Ascending aorta (tissue), 2 donors: ENCODE data around the gene TOP2A. TPM values are rescaled to one million over a fixed set of nuclear protein-coding genes. Genes with fewer than 3 reads are reported as not detected.
"Not testable (repeated sequence)": the region's sequence is repeated elsewhere in the genome, so short reads cannot be mapped to it uniquely, and the experiment has no call there.

ENCODE experiments used
- DNase-seq, 2 donors: peaks; one replicate each; pipeline ENCODE4 v3.0.0-alpha.2; 2019; ENCODE audit warnings: low spot score in 2 of 2
- H3K27ac ChIP-seq, 2 donors: fragments of 200-600 bp; sonication (generic); one replicate each; pipeline ENCODE4 v1.5.1; 2016 to 2017; ENCODE audit warnings: mild to moderate bottlenecking in 1 of 2
- H3K27me3 ChIP-seq: fragments of 200-600 bp; sonication (generic); one replicate; pipeline ENCODE4 v1.5.1; 2017
- H3K36me3 ChIP-seq, 2 donors: fragments of 200-600 bp; sonication (generic); one replicate each; pipeline ENCODE4 v1.5.1; 2016
- H3K4me1 ChIP-seq, 2 donors: fragments of 200-600 bp; sonication (generic); one replicate each; pipeline ENCODE4 v1.5.1; 2016 to 2017; ENCODE audit warnings: mild to moderate bottlenecking in 1 of 2
- H3K4me3 ChIP-seq, 2 donors: fragments of 200-600 bp; sonication (generic); one replicate each; pipeline ENCODE4 v1.5.1; 2016 to 2017; ENCODE audit warnings: mild to moderate bottlenecking in 1 of 2
- H3K9me3 ChIP-seq, 2 donors: fragments of 200-600 bp; sonication (generic); one replicate each; pipeline ENCODE4 v1.5.1; 2016
- intact Hi-C: fragments of 100-400 bp; cut with DNase I; formaldehyde crosslinking; loops from one replicate; pipeline ENCODE4 v1.15.1; 2023
- total RNA-seq: library from RNA; depleted of rRNA; stranded (reverse); fragments of >200 nt; gene quantifications from one replicate; pipeline ENCODE4 v1.1.0, GENCODE V29; 2016
- TF ChIP-seq, protein P1 (sequence below), 3 experiments: fragments of 200-600 bp in 2 of 3; fragments of 450-650 bp in 1 of 3; sonication (generic) in 2 of 3; IDR thresholded peaks; one replicate each; pipeline ENCODE4 v1.5.1; 2016 to 2019; ENCODE audit warnings: antibody characterized with exemption in 3 of 3, mild to moderate bottlenecking in 1 of 3, moderate library complexity in 1 of 3

TOP2A gene
- total RNA-seq, 1 donor from 2014 or later: 0.11 TPM

DNA sequence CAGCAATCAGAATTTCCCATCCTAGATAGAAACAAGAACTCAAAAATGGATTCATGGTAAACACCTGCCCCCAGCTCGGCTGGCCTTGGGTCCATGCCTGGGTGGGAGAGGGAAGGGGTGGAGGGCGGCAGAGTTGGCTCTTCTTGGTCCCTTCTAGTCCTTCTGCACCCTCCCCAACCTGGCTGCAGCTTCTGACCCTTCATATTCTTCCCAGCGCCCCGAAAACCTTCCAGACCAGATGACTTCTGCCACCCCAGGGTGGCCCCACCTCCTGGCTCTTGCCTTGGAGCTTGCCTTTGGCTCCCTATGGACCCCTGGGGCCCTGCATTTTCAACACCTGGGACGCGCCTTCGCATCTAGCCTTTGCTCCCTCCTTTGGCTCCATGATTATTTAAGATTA, 47.8 kb downstream of the TOP2A start:
- Histone ChIP-seq H3K27ac (no peak overlapping the region), H3K36me3 (no peaks in the 10 kb centered on the region), H3K4me3 (no peak overlapping the region), H3K9me3 (no peaks in the 10 kb centered on the region), H3K27me3 (no peaks in the 10 kb centered on the region), H3K4me1 (no peaks in the 10 kb centered on the region)
- TF ChIP-seq, protein P1, sequence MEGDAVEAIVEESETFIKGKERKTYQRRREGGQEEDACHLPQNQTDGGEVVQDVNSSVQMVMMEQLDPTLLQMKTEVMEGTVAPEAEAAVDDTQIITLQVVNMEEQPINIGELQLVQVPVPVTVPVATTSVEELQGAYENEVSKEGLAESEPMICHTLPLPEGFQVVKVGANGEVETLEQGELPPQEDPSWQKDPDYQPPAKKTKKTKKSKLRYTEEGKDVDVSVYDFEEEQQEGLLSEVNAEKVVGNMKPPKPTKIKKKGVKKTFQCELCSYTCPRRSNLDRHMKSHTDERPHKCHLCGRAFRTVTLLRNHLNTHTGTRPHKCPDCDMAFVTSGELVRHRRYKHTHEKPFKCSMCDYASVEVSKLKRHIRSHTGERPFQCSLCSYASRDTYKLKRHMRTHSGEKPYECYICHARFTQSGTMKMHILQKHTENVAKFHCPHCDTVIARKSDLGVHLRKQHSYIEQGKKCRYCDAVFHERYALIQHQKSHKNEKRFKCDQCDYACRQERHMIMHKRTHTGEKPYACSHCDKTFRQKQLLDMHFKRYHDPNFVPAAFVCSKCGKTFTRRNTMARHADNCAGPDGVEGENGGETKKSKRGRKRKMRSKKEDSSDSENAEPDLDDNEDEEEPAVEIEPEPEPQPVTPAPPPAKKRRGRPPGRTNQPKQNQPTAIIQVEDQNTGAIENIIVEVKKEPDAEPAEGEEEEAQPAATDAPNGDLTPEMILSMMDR (IDR thresholded peaks at IDR 0.05): no peak
- DNase-seq: no peak
- intact Hi-C loops: no loop called here

DNA sequence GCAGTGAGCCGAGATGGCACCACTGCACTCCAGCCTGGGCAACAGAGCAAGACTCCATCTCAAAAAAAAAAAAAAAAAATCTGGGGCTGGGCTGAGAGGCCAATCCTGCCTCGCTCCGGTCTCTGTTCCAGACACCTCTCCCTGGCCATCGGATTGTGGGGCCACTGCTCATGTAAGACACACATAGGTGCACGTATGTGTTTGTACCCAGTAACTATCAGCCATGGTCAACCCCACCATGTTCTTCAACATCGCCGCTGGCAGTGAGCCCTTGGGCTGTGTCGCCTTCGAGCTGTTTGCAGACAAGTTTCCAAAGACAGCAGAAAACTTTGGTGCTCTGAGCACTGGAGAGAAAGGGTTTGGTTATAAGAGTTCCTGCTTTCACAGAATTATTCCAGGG, 50.0 kb downstream of the TOP2A start:
- H3K4me1 ChIP-seq, intact Hi-C loops, H3K27ac ChIP-seq, DNase-seq, H3K27me3 ChIP-seq, H3K4me3 ChIP-seq, H3K9me3 ChIP-seq, H3K36me3 ChIP-seq: not testable (repeated sequence)

DNA sequence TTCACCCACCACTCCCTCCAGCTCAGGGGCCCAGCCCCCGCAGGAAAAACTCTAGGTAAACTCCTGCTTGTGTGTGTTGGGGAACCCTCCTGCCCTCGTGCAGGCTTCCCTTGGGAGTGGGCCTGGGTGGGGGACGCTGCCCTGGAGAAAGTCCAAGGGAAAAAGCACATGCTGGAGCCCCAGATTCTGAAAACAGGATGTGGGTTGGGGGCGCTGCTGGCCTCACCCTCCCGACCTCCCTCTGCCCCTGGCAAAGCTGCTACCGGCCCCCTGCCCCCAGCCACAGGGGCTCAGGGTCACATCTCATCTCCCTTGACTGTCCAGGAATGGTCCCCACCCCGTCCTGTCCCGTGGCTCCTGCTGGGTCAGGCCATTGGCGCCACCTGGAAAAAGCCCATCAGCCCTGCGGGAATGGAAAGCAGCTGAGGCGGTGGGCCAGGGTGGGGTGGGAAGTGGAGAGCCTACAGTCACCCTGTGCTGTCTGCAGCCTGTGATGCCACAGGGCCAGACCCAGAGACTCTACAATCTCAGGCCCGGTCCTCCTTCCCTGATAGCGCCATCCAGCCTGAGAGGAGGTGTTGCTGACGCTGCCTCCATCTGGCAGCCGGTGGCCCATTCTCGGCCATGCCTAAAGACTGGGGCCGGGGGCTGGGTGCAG, 50.7 kb downstream of the TOP2A start:
- Histone ChIP-seq H3K27ac (no peak overlapping the region), H3K27me3 (no peaks in the 10 kb centered on the region), H3K9me3 (no peaks in the 10 kb centered on the region), H3K4me1 (peaks cover 0 to 4% of the 10 kb centered on the region in 2 donors), H3K36me3 (no peaks in the 10 kb centered on the region), H3K4me3 (no peak overlapping the region)
- intact Hi-C loops: no loop called here
- no peak for DNase-seq
- TF ChIP-seq, protein P1 (IDR thresholded peaks at IDR 0.05): no peak

DNA sequence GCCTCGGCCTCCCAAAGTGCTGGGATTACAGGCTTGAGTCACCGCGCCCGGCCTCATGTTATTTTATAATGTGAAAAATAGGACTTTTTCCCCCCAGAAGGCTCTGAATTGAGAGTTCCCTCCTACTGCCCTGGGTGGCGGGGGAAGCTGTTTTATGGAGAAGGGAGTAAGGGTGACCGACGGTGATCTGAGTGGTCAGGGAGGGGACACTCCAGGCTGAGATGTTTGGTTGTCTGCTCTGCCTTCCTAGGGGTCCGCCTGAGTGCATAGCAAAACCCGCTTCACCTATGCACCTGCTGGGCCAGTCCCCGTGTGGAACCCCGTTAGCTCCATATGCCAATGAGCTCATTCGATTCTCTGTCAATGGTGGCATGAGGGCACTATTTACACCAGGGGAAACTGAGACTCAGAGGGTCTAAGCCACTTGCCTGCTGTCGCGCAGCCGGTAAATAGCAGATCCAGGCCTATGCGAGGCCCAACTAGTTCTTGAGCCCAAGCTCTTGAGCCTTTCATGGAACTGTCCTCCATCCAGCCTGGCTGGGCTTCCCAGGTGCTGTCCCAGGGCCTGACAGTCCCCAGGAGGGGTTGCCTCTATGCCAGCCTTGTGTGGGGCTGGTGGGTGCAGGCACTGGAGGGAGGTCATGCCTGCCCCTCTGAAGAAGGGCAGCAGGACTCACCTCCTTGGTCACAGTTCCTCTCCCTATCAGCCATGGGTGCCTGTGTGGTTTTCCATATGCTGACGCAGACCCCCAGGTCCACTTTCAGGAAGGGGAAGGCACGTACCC, 51.4 kb downstream of the TOP2A start:
- peaks cover 0 to 4% of the 10 kb centered on the region in 2 donors for H3K4me1 ChIP-seq
- no peak overlapping the region for H3K27ac ChIP-seq
- intact Hi-C loops: no loop called here
- no peaks in the 10 kb centered on the region for H3K36me3 ChIP-seq
- H3K9me3 ChIP-seq: no peaks in the 10 kb centered on the region
- TF ChIP-seq, protein P1 (IDR thresholded peaks at IDR 0.05): no peak
- DNase-seq: no peak
- H3K4me3 ChIP-seq: no peak overlapping the region
- H3K27me3 ChIP-seq: no peaks in the 10 kb centered on the region

DNA sequence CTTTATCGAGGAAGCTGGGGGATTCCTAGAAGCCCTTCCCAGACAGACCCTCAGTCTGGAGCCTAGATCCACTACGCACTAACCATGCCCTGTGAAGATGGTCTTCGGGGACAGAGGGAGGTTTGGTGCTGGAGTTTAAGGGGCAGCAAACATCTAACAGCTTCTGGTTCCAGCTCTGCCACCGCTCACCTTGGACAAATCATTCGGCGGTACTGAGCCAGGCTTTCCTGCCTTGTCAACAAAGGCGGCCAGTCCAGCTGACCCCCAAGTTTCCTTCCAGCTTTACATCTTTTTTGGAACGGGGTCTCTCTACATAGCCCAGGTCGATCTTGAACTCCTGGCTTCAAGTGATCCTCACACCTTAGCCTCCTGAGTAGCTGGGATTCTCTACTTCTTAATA, 52.8 kb downstream of the TOP2A start:
- Histone ChIP-seq H3K4me3 (no peak overlapping the region), H3K27ac (no peak overlapping the region), H3K9me3 (no peaks in the 10 kb centered on the region), H3K36me3 (no peaks in the 10 kb centered on the region), H3K27me3 (no peaks in the 10 kb centered on the region), H3K4me1 (peaks cover 0 to 4% of the 10 kb centered on the region in 2 donors)
- DNase-seq: no peak
- intact Hi-C loops: no loop called here
- TF ChIP-seq, protein P1 (IDR thresholded peaks at IDR 0.05): no peak

DNA sequence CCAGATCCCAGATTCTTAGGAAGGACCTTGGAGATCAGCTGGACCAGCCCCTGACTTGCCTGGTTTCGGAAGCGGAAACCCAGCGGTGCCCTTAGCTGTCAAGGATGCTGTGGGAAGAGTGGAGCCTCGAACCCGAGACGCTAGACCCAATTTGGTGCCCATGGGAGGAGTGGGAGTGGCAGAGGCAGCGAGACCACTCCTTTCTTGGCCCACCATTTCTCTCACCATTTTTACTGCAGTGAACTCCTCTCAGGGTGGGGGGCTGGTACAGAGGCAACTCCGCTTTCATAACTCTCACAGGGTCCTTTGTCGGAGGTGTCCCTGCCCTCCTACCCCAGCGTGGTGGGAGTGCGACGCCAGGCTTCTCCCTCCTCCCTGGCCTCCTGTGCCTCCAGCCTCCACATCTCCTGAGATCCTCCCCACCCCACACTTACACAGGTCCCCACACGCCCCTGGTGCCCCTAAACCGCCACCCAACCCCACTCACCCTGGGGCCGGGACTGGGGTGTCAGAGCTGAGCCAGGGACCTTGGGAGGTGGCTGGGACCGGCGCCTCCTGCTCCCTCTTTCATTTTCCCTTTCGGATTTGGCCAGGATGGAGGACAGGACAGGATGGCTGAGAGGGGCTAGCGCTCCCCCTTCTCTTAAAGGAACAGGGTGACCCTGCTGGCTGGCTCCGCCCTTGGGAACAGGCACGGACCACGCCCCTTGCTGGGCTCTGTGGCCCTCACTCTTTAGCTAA, 53.4 kb downstream of the TOP2A start, which contains the start of gene GJD3:
TSS of gene GJD3 (minus strand) at position 617 of the 741 bp plus-strand sequence. CDS start 922 bp downstream, outside the sequence.
- intact Hi-C loops: no loop called here
- Histone ChIP-seq H3K27me3 (no peaks in the 10 kb centered on the region), H3K9me3 (no peaks in the 10 kb centered on the region), H3K4me3 (peak within 1 kb of the TSS; percentile 41 to 65), H3K4me1 (peaks cover 0 to 4% of the 10 kb centered on the region in 2 donors), H3K36me3 (no peaks in the 10 kb centered on the region), H3K27ac (no peak within 1 kb of the TSS)
- no peak for DNase-seq
- TF ChIP-seq, protein P1 (IDR thresholded peaks at IDR 0.05): no peak
